NOMO-1 (cell line): ENCODE measurements around the gene MTERF4.

Experiments used
- DNase-seq, 2 experiments: peaks; one replicate each; lab custom pipeline; 2025; ENCODE audit not compliant: unreplicated experiment in 2 of 2; lab: John Stamatoyannopoulos, UW

The MTERF4 gene

GRCh38 chr2:241091201-241091600, 10.9 kb downstream of the MTERF4 start:
- no peak for DNase-seq

DNA sequence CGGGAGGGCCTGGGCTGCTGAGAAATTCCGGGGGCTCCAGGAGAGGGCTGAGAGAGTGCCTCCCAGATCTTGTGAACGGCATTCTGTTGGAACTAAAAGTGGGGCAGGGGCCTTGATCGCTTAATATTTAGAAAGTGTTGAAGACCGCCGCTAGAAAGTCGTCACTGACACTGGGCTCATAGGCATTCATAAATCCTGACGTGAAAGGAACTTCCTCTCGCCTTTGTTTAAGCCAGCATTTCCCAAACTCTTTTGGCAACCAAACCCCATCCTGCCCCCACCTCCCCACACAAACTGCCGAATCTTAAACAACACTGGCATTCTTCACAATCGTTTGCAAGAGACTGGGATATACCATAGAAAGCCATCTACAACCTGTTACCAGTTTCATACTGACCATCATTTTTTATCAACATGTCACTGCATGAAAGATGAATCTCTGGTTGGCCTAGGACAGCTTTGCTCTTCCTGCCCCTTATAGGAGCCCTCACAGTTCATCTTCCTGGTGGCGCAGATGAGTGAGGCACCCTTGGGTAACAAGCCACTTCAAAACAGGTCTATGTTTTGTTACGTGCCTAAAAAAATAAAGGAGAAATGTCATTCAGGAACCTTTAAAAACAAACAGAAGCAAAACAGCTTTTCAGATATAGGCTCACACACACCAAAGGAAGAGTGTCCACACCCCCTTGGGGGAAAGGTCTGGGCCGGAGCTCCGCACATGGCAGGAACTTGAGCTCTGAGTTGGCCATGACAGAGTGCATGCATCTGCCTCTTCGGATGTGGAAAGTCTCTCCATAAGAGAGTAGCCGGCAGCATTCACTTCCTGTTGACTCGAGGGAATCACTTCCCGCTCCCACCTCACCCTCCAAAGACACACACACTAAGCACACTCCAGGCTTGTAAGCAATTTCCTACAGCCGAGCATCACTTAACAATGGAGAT, 13.0 kb downstream of the MTERF4 start:
- DNase-seq, result no peak

- no peak for DNase-seq
Observed at GRCh38 chr2:241088376-241088775, 13.7 kb downstream of the MTERF4 start.

DNA sequence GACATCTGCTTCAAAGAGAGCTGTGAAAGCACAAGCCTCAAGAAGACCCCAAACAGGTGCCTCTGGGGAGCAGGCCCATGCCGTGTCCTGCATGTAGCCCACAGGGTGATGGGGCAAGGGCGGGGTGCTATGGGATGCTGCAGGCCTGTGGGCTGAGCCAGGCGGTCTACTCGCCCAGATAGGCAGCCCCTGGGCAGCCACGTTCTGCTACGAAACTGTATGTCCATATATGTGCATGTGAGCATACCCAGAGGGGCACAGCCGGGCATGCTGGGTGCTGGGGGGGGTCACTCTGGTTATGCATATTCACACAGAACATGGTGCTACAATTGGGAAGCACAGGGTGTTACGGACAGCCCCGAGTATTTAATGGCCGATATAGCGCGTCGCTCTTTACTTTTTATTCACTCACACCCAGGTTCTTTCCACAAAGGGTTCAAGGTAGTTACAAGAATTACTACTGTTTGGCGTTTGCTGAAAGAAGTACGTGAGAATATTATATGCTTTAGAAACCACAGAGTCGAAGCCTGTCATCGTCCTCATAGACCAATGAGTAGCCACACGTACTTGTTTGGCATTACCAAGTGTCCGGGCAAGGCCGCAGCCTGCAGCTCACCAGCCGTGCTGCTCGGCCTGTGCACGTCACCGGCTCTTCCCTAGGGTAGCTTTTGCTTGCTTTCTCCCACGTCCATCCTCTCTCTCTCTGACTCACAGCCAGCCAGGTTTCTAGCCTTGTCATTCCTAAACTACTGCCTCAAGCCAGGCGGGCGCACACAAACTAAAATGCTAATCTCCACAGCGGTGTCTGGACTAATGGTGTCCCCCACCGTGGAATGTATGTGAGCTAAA, 14.4 kb downstream of the MTERF4 start:
- DNase-seq, result no peak

GRCh38 chr2:241084856-241085444, 17.1 kb downstream of the MTERF4 start:
- DNase-seq, result no peak

DNA sequence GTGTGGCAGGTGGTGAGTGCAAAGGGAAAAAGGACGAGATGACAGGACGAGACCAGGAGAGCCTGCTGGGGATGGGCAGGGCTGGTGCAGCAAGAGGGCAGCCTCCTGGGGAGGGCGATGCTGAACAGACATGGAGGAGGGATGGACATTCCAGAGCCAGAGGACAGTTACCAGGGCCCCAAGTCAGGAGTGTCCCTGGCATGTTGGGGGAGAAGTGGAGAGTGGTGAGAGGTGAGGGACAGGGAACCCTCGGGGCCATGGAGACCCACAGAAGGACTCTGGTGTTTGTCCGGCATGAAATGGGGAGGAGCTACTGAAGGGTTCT, 19.0 kb downstream of the MTERF4 start:
- DNase-seq, result no peak

- no peak for DNase-seq
Observed at GRCh38 chr2:241082341-241083090, 19.6 kb downstream of the MTERF4 start.

DNA sequence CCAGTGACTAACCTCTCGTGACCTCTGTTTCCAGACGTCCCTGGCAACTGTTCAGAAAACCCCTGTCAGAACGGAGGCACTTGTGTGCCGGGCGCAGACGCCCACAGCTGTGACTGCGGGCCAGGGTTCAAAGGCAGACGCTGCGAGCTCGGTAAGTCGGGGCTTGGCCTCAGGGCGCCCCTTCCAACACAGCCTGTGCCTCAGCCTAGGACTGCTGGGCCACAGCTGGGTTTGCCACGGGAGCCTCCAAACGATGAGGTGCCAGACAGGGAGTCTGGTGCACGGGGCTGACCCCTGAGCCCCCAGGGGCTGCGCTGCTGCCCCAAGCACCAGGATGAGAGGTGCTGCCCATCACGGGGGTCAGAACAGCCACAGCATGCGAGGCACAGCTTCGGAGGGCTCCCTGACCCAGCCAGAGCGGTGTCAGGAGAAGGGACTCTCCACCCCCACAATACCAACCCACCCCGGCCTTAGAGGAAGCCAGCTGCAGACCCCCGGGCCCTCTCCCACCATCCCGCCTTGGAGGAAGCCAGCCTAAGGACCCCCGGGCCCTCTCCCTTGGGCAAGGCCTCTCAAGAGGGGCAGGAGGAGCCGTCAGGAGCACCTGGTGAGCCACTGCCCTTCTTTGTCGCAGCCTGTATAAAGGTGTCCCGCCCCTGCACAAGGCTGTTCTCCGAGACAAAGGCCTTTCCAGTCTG, 20.3 kb downstream of the MTERF4 start:
- no peak for DNase-seq

- no peak for DNase-seq
Observed at GRCh38 chr2:241081190-241081642, 20.9 kb downstream of the MTERF4 start.

- no peak for DNase-seq
Observed at GRCh38 chr2:241080405-241081189, 21.5 kb downstream of the MTERF4 start.

DNA sequence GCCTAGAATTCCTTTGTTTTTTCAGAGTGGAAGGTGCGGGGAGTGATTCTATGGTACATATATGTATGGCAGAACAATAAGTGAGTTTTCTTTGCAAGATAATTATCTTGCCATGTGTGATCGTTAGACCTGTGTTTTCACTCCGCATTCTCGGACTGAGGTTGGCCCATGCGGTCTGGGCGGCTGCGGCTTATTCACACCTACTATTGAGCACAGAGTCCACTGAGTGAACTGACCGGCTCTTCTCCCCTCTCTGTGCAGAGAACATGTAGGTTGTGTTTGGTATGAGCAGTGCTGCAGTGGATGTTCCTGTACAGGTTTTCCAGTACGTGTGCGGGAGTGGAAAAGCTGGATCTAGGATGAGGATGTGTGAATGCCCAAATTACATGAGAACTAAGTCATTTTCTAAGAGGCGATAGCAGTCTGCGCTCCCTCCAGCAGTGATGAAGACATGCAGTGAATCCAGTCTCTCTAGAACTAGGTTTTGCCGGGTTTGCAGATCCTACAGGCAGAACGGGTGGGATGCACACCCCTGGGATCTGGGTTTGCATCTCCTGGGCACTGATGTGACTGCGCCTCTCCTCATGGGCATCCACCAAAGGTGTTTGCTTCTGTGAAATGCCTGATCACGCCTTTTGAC, 27.1 kb downstream of the MTERF4 start:
- no peak for DNase-seq

DNA sequence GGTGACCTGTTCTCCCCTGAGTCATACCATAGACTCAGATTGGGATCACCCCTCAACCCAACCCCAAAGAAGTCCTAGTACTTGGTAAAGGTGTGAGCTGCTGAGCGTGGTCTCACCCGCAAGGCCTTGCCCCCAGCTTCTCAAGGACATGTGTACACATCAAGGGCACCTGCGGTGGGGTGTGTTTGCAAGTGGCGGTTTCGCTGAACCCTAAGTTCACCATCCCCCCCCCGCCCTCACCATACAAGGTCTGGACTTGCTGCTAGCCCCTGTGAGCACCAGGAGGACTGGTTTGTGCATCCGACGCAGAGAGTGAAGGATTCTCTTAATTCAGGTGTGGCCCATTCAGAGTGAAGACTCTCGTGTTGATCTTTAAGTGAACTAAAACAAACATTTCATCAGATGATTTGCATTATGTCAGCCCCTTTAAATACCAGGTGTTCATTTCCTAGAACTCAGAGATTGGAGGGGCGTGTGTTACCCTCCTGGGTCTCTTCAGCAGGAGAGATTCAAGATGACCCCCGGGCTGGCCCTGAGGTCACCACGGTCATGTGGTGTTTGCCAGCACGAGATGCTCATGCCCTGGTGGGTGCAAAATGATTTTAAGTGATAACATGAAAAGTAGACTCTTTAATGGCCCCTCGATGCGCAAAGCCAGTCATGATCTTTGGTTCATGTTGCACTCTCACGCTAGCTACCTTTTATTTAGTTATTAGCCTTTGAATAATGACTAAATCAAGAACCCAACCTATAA, 27.8 kb downstream of the MTERF4 start:
- no peak for DNase-seq

- no peak for DNase-seq
Observed at GRCh38 chr2:241073166-241074064, 28.7 kb downstream of the MTERF4 start.

DNA sequence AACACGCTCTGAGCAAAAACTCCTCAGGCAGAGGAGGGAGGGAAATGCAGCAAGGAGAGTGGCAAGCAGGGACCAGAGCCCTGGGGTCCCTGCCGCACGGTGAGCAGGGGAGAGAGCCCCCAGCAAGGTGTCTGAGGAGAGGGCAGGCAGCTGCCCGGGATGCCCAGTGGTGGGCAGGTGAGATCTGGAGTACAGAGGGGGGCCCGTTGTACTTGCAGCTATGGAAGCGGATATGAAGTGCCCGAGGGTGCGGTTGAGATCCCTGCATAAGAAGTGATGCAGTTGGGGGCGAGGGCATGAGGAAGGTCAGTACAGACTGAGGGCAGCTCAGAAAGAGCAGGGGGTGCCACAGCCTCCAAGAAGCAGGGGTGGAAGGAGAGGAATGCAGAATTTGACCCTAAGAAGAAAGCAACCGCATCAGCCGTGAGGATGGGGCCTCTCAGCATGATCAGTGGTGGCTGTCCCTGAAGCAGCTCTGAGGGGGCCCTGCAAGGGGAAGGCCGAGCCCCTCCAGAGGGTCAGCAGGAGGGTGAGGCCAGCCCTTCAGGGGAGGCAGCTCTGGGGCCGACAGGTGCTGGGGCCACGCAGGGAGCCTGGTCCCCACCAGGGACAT, 29.4 kb downstream of the MTERF4 start:
- no peak for DNase-seq

- DNase-seq, result no peak
Observed at GRCh38 chr2:241072151-241072550, 29.9 kb downstream of the MTERF4 start.

DNA sequence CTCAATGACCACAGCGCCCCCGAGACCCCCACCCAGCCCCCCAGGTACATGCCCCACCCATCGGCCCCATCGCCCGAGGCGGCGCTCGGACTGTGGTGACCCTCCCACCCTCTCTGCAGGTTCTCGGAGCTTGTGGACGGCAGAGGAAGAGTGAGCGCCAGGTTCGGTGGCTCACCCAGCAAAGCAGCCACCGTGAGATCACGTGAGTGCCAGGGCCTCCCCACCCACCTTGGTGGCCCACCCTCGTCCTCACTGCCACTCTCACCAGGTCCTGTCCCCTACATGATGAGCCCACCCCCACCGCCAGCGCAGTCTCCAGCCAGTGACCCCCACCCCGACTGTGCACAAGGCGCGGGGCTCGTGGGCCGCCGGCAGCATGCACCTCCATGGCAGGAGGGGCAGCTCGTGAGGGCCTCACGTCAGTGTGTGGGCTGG, 30.4 kb downstream of the MTERF4 start:
- no peak for DNase-seq
